Sigmoid colon (tissue), 4 donors: ENCODE results near the gene MTA1.

ENCODE experiments used
- EP300 ChIP-seq, 4 donors: sonication (generic); formaldehyde crosslinking; IDR thresholded peaks; one replicate each; pipeline ENCODE4 v1.6.1; 2017; ENCODE audit warnings: antibody characterized with exemption in 4 of 4
- POLR2A ChIP-seq, 2 donors: fragments of 450-650 bp; IDR thresholded peaks; one replicate each; pipeline ENCODE4 v1.6.1; 2016; ENCODE audit warnings: antibody characterized with exemption in 2 of 2, mild to moderate bottlenecking in 2 of 2, moderate library complexity in 2 of 2
- POLR2AphosphoS5 ChIP-seq, 4 donors: sonication (generic); formaldehyde crosslinking; IDR thresholded peaks; one replicate each; pipeline ENCODE4 v1.6.1; 2017; ENCODE audit warnings: antibody characterized with exemption in 4 of 4
- TF ChIP-seq, protein P1 (sequence below), 4 experiments: fragments of 450-650 bp in 3 of 4; fragments of 200-600 bp in 1 of 4; IDR thresholded peaks; one replicate each; pipeline ENCODE4 v1.5.1; 2016 to 2019; ENCODE audit warnings: antibody characterized with exemption in 4 of 4, mild to moderate bottlenecking in 3 of 4, moderate library complexity in 2 of 4

DNA sequence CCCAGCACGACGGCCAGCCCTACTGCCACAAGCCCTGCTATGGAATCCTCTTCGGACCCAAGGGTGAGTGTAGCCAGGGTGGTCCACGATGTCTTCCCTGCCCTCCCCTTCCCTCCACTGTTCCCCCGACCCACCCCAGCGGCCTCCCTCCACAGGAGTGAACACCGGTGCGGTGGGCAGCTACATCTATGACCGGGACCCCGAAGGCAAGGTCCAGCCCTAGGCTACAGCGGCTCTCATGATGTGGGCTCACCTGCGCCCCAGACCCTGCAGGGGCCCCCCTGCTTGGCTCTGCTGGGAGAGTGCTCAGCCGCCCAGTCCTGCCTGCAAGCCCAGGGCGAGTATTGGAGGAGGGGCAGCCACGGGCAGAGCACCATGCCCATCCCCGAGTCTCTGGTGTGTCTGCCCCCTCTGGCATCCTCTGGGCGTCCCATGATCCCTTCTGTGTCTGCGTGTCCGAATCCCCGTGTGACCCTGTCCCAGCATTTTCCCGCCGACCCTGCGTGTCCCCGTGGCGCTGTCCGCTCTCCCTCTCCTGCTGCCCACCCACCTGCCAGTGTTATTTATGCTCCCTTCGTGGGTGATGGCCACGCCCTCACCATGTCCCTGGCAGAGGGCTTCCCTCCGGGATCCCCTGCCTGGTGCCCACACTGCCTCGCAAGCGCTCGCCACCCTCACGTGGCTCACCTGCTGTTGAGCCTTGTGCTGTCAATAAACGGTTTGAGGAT is 60.0 kb downstream of the MTA1 start:
- TF ChIP-seq, protein P1, sequence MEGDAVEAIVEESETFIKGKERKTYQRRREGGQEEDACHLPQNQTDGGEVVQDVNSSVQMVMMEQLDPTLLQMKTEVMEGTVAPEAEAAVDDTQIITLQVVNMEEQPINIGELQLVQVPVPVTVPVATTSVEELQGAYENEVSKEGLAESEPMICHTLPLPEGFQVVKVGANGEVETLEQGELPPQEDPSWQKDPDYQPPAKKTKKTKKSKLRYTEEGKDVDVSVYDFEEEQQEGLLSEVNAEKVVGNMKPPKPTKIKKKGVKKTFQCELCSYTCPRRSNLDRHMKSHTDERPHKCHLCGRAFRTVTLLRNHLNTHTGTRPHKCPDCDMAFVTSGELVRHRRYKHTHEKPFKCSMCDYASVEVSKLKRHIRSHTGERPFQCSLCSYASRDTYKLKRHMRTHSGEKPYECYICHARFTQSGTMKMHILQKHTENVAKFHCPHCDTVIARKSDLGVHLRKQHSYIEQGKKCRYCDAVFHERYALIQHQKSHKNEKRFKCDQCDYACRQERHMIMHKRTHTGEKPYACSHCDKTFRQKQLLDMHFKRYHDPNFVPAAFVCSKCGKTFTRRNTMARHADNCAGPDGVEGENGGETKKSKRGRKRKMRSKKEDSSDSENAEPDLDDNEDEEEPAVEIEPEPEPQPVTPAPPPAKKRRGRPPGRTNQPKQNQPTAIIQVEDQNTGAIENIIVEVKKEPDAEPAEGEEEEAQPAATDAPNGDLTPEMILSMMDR (IDR thresholded peaks at IDR 0.05), result no peak
- TF ChIP-seq POLR2A (IDR thresholded peaks at IDR 0.05), result no peak
- TF ChIP-seq EP300 (IDR thresholded peaks at IDR 0.05), result no peak
- no peak for TF ChIP-seq POLR2AphosphoS5 (IDR thresholded peaks at IDR 0.05)
